Activated CD8-positive, alpha-beta memory T cell treated with anti-CD3 and anti-CD28 coated beads, Interleukin-2, amount 10 ng/mL, durations not matched to agents 7 days and 5 days (primary cell): ENCODE data around the gene DIP2C. TPM values are rescaled to one million over a fixed set of nuclear protein-coding genes. Genes with fewer than 3 reads are reported as not detected.

ENCODE experiments used
- ATAC-seq: fragments of 150-1000 bp; cut with Tn5 transposase; one replicate; pipeline ENCODE4 v1.10.0; 2021; ENCODE audit warnings: moderate library complexity
- CTCF ChIA-PET: fragments of 350-600 bp; sonication (Branson Sonifier 250); formaldehyde crosslinking; loops from one replicate; lab custom pipeline; 2021; ENCODE audit warnings: antibody characterized with exemption; lab: Charles Lee
- DNase-seq: peaks from one replicate; pipeline ENCODE4 v3.0.0-alpha.2; 2020
- H3K27ac Mint-ChIP-seq: one replicate; pipeline ENCODE4 v1.8.0; 2021; ENCODE audit warnings: mild to moderate bottlenecking, mixed read lengths
- H3K27me3 Mint-ChIP-seq: one replicate; pipeline ENCODE4 v1.8.0; 2021; ENCODE audit warnings: mixed read lengths
- H3K36me3 Mint-ChIP-seq: one replicate; pipeline ENCODE4 v1.8.0; 2021; ENCODE audit warnings: mild to moderate bottlenecking, mixed read lengths
- H3K4me1 Mint-ChIP-seq: one replicate; pipeline ENCODE4 v1.8.0; 2021; ENCODE audit warnings: mixed read lengths
- H3K4me3 Mint-ChIP-seq: one replicate; pipeline ENCODE4 v1.8.0; 2021; ENCODE audit warnings: mild to moderate bottlenecking, moderate library complexity, mixed read lengths
- H3K9me3 Mint-ChIP-seq: one replicate; pipeline ENCODE4 v1.8.0; 2022; ENCODE audit warnings: low read depth, mixed read lengths
- total RNA-seq, 2 experiments: library from RNA; stranded (reverse); gene quantifications; one replicate each; pipeline ENCODE4 v1.2.3, GENCODE V29; 2021

DIP2C gene
- total RNA-seq, 2 experiments from 2014 or later, result 0.26 to 0.99 TPM

- Mint-ChIP-seq H3K36me3 (peaks cover 3% of the 10 kb centered on the region), H3K27ac (no peak overlapping the region), H3K4me3 (no peak overlapping the region), H3K9me3 (peaks cover 4% of the 10 kb centered on the region), H3K4me1 (peaks cover 19% of the 10 kb centered on the region), H3K27me3 (peaks cover 27% of the 10 kb centered on the region)
- CTCF ChIA-PET, result no interaction called here
- ATAC-seq, result no peak
- DNase-seq, result no peak
These were observed 309.0 kb downstream of the DIP2C start for GRCh38 chr10:380313-380940.

GRCh38 chr10:378930-379704, 310.4 kb downstream of the DIP2C start:
- CTCF ChIA-PET, result no interaction called here
- H3K27me3 Mint-ChIP-seq, result peaks cover 24% of the 10 kb centered on the region
- DNase-seq (no peak), ATAC-seq (no peak)
- peaks cover 4% of the 10 kb centered on the region for H3K9me3 Mint-ChIP-seq
- H3K27ac Mint-ChIP-seq, result no peak overlapping the region
- peaks cover 19% of the 10 kb centered on the region for H3K4me1 Mint-ChIP-seq
- H3K4me3 Mint-ChIP-seq, result no peak overlapping the region
- H3K36me3 Mint-ChIP-seq, result peaks cover 8% of the 10 kb centered on the region

GRCh38 chr10:378230-378929, 311.1 kb downstream of the DIP2C start:
- Mint-ChIP-seq H3K27ac (no peak overlapping the region), H3K27me3 (peaks cover 18% of the 10 kb centered on the region), H3K9me3 (peaks cover 4% of the 10 kb centered on the region), H3K4me1 (peaks cover 19% of the 10 kb centered on the region), H3K36me3 (peaks cover 8% of the 10 kb centered on the region), H3K4me3 (no peak overlapping the region)
- ATAC-seq (no peak), DNase-seq (no peak)
- CTCF ChIA-PET, result no interaction called here

DNA sequence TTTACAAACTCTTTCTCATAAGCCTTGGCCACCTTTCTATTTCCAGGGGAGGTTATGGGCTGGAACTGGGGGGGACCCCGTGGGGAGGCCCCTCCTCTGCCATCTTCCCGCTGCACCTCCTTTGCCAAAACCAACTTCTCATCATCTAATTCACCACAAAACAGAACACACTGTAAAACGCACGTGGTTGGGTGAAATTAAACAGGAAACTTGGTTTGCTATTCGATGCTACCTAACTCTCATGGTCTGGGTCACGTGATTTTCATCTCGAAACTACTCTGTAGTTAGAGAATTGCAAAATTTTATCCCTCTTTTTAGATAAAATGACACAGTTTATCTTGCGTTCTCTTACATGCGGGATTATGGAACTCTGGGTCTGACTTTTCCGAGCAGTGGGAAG, 312.2 kb downstream of the DIP2C start:
- DNase-seq (no peak), ATAC-seq (no peak)
- H3K27ac Mint-ChIP-seq, result no peak overlapping the region
- peaks cover 17% of the 10 kb centered on the region for H3K27me3 Mint-ChIP-seq
- H3K4me3 Mint-ChIP-seq, result no peak overlapping the region
- peaks cover 4% of the 10 kb centered on the region for H3K9me3 Mint-ChIP-seq
- CTCF ChIA-PET, result no interaction called here
- H3K36me3 Mint-ChIP-seq, result peaks cover 8% of the 10 kb centered on the region
- peaks cover 15% of the 10 kb centered on the region for H3K4me1 Mint-ChIP-seq

DNA sequence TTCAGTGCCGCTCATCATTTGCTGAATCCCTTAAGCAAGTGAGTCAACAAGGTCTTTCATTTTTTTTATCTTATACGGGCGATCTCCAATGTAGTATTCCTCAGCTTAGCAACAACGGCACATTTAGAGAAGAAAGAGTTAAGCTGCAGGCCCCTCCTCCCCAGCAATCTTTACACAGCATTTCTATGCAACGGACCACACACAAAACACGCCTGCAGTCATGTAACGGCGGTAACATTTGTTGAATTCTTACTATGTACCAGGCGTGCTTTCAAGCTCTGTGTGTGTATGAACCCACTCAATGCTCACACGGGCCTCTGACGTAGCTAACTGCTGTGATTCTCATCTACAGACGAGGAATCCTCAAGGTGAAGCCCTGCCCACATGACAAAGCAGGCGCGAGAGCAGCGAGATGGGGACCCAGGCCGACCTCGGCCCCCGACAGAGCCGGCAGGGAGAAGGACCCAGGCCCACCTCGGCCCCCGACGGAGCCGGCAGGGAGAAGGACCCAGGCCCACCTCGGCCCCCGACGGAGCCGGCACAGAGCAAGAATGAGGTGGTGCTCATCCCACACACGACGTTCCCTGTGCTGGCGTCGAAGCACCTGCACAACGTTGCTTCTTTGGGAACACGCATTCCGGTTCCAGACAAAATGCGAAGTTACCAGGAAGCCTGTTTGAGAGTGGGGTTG, 313.5 kb downstream of the DIP2C start:
- Mint-ChIP-seq H3K27me3 (peaks cover 10% of the 10 kb centered on the region), H3K4me3 (no peak overlapping the region), H3K4me1 (peaks cover 2% of the 10 kb centered on the region), H3K36me3 (peaks cover 5% of the 10 kb centered on the region), H3K9me3 (peaks cover 4% of the 10 kb centered on the region), H3K27ac (no peak overlapping the region)
- DNase-seq (no peak), ATAC-seq (no peak)
- CTCF ChIA-PET, result no interaction called here

DNA sequence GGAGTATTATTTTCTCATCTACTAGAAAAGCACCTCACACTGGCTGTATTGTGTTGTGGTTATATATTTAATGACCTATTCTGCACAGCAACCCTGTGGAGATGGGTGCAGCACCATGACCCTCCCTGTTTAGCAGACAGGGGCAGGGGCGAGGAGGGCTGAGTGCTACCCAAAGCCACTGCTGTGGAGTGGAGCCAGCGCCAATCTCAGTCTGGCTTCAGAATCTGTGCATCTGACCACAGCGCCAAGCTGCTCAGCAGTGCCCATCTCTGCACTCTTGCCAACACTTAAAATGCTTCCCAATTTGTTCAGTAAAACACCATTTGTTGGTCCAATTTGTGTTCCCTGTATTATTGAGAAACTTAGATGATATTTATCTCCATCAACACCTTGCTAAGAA, 315.1 kb downstream of the DIP2C start:
- Mint-ChIP-seq H3K4me1 (peaks cover 2% of the 10 kb centered on the region), H3K27me3 (peaks cover 2% of the 10 kb centered on the region), H3K4me3 (no peak overlapping the region), H3K36me3 (peaks cover 5% of the 10 kb centered on the region), H3K9me3 (peaks cover 4% of the 10 kb centered on the region), H3K27ac (no peak overlapping the region)
- ATAC-seq, result no peak
- DNase-seq, result no peak
- CTCF ChIA-PET, result no interaction called here

DNA sequence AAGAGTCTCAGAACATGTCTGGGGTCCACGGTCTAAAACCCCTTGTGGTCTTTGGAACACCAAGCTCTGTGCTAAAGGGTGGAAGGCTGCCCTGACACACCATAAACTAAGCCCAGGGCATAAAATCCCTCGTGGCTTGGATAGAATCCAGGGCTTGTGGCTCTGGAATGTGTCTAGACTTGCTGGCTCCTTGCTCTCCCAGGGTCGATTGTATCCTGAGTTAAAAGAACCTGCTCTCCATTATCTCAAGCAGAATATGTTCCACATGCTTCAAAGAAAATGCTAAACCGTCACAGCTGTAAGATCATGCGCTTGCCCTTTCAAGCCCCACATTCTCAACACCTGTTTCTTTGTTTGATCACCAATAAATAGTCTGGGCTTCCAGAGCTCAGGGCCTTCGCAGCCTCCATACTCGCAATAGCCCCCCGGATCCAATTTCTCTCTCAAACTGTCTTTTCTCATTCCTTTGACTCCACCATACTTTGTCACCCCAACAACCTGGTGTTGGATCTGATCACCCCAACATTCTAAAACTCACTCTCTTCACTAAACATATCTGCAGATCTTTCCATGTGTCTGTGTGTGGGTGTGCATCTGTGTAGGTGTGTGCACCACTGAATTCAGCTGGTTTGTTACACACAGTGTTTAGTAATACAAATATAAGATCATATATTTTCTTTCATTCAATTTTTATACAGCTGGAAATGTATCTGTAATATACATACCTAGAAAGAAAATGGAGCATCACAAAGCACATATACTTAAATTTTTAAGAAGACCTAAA, 315.8 kb downstream of the DIP2C start:
- Mint-ChIP-seq H3K9me3 (peaks cover 4% of the 10 kb centered on the region), H3K27ac (no peak overlapping the region), H3K36me3 (peaks cover 5% of the 10 kb centered on the region), H3K4me1 (peaks cover 2% of the 10 kb centered on the region), H3K27me3 (peaks cover 2% of the 10 kb centered on the region), H3K4me3 (no peak overlapping the region)
- ATAC-seq, result no peak
- CTCF ChIA-PET, result no interaction called here
- DNase-seq, result no peak

- ATAC-seq (no peak), DNase-seq (no peak)
- peaks cover 5% of the 10 kb centered on the region for H3K36me3 Mint-ChIP-seq
- CTCF ChIA-PET, result no interaction called here
- no peak overlapping the region for H3K27ac Mint-ChIP-seq
- H3K4me3 Mint-ChIP-seq, result no peak overlapping the region
- peaks cover 2% of the 10 kb centered on the region for H3K4me1 Mint-ChIP-seq
- no peaks in the 10 kb centered on the region for H3K9me3 Mint-ChIP-seq
- peaks cover 2% of the 10 kb centered on the region for H3K27me3 Mint-ChIP-seq
These were observed 316.5 kb downstream of the DIP2C start for GRCh38 chr10:373015-373414.

DNA sequence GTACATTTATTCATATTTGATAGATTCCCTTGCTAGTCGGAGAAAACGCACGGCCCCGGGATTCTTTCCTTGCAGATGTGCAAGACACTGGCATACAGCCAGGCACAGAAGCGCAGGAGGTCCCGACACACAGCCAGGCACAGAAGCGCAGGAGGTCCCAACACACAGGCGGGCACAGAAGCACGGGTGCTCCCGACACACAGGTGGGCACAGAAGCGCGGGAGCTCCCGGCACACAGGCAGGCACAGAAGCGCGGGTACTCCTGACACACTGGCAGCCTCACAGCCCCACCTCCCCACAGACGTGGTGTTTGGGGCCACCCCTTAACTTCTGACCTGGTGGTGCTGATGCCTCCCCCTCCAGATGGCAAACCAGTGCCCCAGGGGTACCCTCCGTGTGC, 316.9 kb downstream of the DIP2C start:
- CTCF ChIA-PET, result no interaction called here
- DNase-seq (no peak), ATAC-seq (no peak)
- Mint-ChIP-seq H3K27me3 (peaks cover 2% of the 10 kb centered on the region), H3K4me1 (peaks cover 2% of the 10 kb centered on the region), H3K27ac (no peak overlapping the region), H3K9me3 (no peaks in the 10 kb centered on the region), H3K36me3 (peaks cover 5% of the 10 kb centered on the region), H3K4me3 (no peak overlapping the region)

GRCh38 chr10:371515-371914, 318.0 kb downstream of the DIP2C start:
- CTCF ChIA-PET, result no interaction called here
- Mint-ChIP-seq H3K36me3 (peaks cover 5% of the 10 kb centered on the region), H3K9me3 (no peaks in the 10 kb centered on the region), H3K4me1 (no peaks in the 10 kb centered on the region), H3K27ac (no peak overlapping the region), H3K4me3 (no peak overlapping the region), H3K27me3 (no peaks in the 10 kb centered on the region)
- no peak for DNase-seq
- no peak for ATAC-seq

GRCh38 chr10:370449-370825, 319.0 kb downstream of the DIP2C start:
- CTCF ChIA-PET, result no interaction called here
- DNase-seq (no peak), ATAC-seq (no peak)
- H3K36me3 Mint-ChIP-seq, result peaks cover 5% of the 10 kb centered on the region
- H3K27ac Mint-ChIP-seq, result no peak overlapping the region
- H3K27me3 Mint-ChIP-seq, result no peaks in the 10 kb centered on the region
- no peak overlapping the region for H3K4me3 Mint-ChIP-seq
- H3K4me1 Mint-ChIP-seq, result no peaks in the 10 kb centered on the region
- H3K9me3 Mint-ChIP-seq, result no peaks in the 10 kb centered on the region

- DNase-seq (no peak), ATAC-seq (no peak)
- H3K27ac Mint-ChIP-seq, result no peak overlapping the region
- no peaks in the 10 kb centered on the region for H3K4me1 Mint-ChIP-seq
- H3K4me3 Mint-ChIP-seq, result no peak overlapping the region
- no peaks in the 10 kb centered on the region for H3K9me3 Mint-ChIP-seq
- peaks cover 2% of the 10 kb centered on the region for H3K36me3 Mint-ChIP-seq
- CTCF ChIA-PET, result no interaction called here
- no peaks in the 10 kb centered on the region for H3K27me3 Mint-ChIP-seq
These were observed 319.6 kb downstream of the DIP2C start for GRCh38 chr10:369684-370448.
